GM12891 (cell line): Measurements from ENCODE around the gene KIR2DL4.
"Not testable (repeated sequence)": the region's sequence is repeated elsewhere in the genome, so short reads cannot be mapped to it uniquely, and the experiment has no call there.

Experiments
- PAX5 ChIP-seq: IDR thresholded peaks from 2 replicates; pipeline ENCODE4 v1.6.1; 2011; ENCODE audit warnings: low read length, moderate library complexity, mild to moderate bottlenecking; ENCODE audit not compliant: insufficient read depth, severe bottlenecking
- POLR2A ChIP-seq: IDR thresholded peaks from 2 replicates; pipeline ENCODE4 v1.6.1; 2011; ENCODE audit warnings: low read depth, low read length, control low read depth
- POLR2AphosphoS5 ChIP-seq: IDR thresholded peaks from 2 replicates; pipeline ENCODE4 v1.6.1; 2011; ENCODE audit warnings: low read depth, low read length, control low read depth
- POU2F2 ChIP-seq: IDR thresholded peaks from 2 replicates; pipeline ENCODE4 v1.6.1; 2011; ENCODE audit warnings: low read depth, mild to moderate bottlenecking, control low read depth, low read length, moderate library complexity
- SPI1 ChIP-seq: IDR thresholded peaks from 2 replicates; pipeline ENCODE4 v1.6.1; 2011; ENCODE audit warnings: low read depth, low read length, control low read depth
- TAF1 ChIP-seq: IDR thresholded peaks from 2 replicates; pipeline ENCODE4 v1.6.1; 2011; ENCODE audit warnings: low read depth, low read length, control low read depth

DNA sequence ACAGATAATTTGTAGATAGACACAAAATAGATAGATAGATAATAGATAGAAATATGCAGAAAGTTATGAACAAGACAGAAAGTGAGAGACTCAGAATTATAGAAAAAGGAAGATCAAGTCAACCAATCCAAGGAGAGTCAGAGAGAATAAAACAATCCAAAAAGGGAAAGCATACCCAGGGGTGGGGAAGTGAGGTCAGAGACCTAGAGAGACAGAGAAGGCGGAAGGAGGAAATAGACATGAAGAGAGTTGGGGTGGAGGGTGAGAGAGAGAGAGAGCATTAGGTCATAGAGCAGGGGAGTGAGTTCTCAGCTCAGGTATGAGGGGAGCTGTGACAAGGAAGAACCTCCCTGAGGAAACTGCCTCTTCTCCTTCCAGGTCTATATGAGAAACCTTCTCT is 51.8 kb downstream of the KIR2DL4 start:
- TF ChIP-seq POLR2A, POLR2AphosphoS5, TAF1, SPI1, POU2F2, PAX5: not testable (repeated sequence)
